HG02870 (cell line): ENCODE measurements around the gene DIDO1.
A peak's percentile ranks its signal among the peaks of the same experiment; 100 is the strongest.

Source experiments
- ATAC-seq: cut with Tn5 transposase; IDR thresholded peaks from one replicate; pipeline ENCODE4 v1.9.1; 2021; ENCODE audit warnings: mild to moderate bottlenecking, moderate library complexity; ENCODE audit not compliant: unreplicated experiment

The DIDO1 gene

GRCh38 chr20:62926229-62927127 is at the start of gene DIDO1:
DIDO1 (minus strand) TSS chr20:62926505.
- ATAC-seq: peak; percentile 67

GRCh38 chr20:62975251-62975760 is 49.0 kb upstream of the DIDO1 start:
- ATAC-seq: no peak

GRCh38 chr20:62972845-62973745 is 46.8 kb upstream of the DIDO1 start:
- no peak for ATAC-seq

GRCh38 chr20:62971950-62972844 is 45.9 kb upstream of the DIDO1 start:
- ATAC-seq: peak; percentile 67

- ATAC-seq: no peak
Observed at GRCh38 chr20:62971211-62971949, 45.1 kb upstream of the DIDO1 start.

- ATAC-seq: no peak
Observed at GRCh38 chr20:62970307-62971210, 44.3 kb upstream of the DIDO1 start.

- ATAC-seq: no peak
Observed at GRCh38 chr20:62969939-62970306, 43.6 kb upstream of the DIDO1 start.

- no peak for ATAC-seq
Observed at GRCh38 chr20:62969179-62969760, 43.0 kb upstream of the DIDO1 start.

GRCh38 chr20:62968378-62969178 is 42.3 kb upstream of the DIDO1 start:
- ATAC-seq: no peak

GRCh38 chr20:62967628-62968351 is 41.5 kb upstream of the DIDO1 start:
- ATAC-seq: no peak

- ATAC-seq: no peak
Observed at GRCh38 chr20:62967149-62967501, 40.8 kb upstream of the DIDO1 start.

GRCh38 chr20:62966212-62967148 is 40.2 kb upstream of the DIDO1 start:
- ATAC-seq: no peak

GRCh38 chr20:62965363-62965771 is 39.1 kb upstream of the DIDO1 start:
- ATAC-seq: no peak

- no peak for ATAC-seq
Observed at GRCh38 chr20:62964700-62965099, 38.4 kb upstream of the DIDO1 start.

GRCh38 chr20:62963614-62964397 is 37.5 kb upstream of the DIDO1 start:
- no peak for ATAC-seq
